Transverse colon (tissue), 4 donors: ENCODE data around the gene GABRR2. TPM values are rescaled to one million over a fixed set of nuclear protein-coding genes. Genes with fewer than 3 reads are reported as not detected.

Experiments
- DNase-seq: peaks from one replicate; pipeline ENCODE4 v3.0.0-alpha.2; 2019
- H3K27ac ChIP-seq, 4 donors: fragments of 200-600 bp; sonication (generic); 2 replicates each; pipeline ENCODE4 v1.5.1; 2016 to 2018; ENCODE audit warnings: inconsistent platforms in 4 of 4
- H3K27me3 ChIP-seq: fragments of 200-600 bp; sonication (generic); 2 replicates; pipeline ENCODE4 v1.5.1; 2017; ENCODE audit warnings: inconsistent platforms
- H3K36me3 ChIP-seq, 4 donors: fragments of 200-600 bp; sonication (generic); 2 replicates each; pipeline ENCODE4 v1.5.1; 2017 to 2019; ENCODE audit warnings: inconsistent platforms in 4 of 4
- H3K4me1 ChIP-seq, 4 donors: fragments of 200-600 bp; sonication (generic); 2 replicates each; pipeline ENCODE4 v1.5.1; 2017 to 2020; ENCODE audit warnings: inconsistent platforms in 4 of 4
- H3K4me3 ChIP-seq, 4 donors: fragments of 200-600 bp; sonication (generic); 1 replicate in 1 of 4; 2 replicates in 3 of 4; pipeline versions ENCODE4 v1.5.1 to v1.6.1; 2017 to 2019; ENCODE audit warnings: inconsistent platforms in 4 of 4
- H3K9me3 ChIP-seq, 2 donors: fragments of 200-600 bp; sonication (generic); 2 replicates each; pipeline ENCODE4 v1.5.1; 2017 to 2019; ENCODE audit warnings: inconsistent platforms in 2 of 2
- CTCF ChIP-seq, 5 experiments: fragments of 200-600 bp in 3 of 5; fragments of 450-650 bp in 2 of 5; sonication (generic) in 3 of 5; IDR thresholded peaks; 1 replicate in 2 of 5; 2 replicates in 3 of 5; pipeline ENCODE4 v1.5.1; 2016 to 2017; ENCODE audit warnings: antibody characterized with exemption in 5 of 5, inconsistent platforms in 3 of 5, mild to moderate bottlenecking in 2 of 5, moderate library complexity in 1 of 5
- EP300 ChIP-seq: sonication (generic); formaldehyde crosslinking; IDR thresholded peaks from one replicate; pipeline ENCODE4 v1.6.1; 2017; ENCODE audit warnings: antibody characterized with exemption, low read depth
- POLR2A ChIP-seq: fragments of 450-650 bp; IDR thresholded peaks from one replicate; pipeline ENCODE4 v1.6.1; 2016; ENCODE audit warnings: antibody characterized with exemption, mild to moderate bottlenecking, moderate library complexity
- POLR2AphosphoS5 ChIP-seq, 3 donors: sonication (generic); formaldehyde crosslinking; IDR thresholded peaks; one replicate each; pipeline ENCODE4 v1.6.1; 2016; ENCODE audit warnings: antibody characterized with exemption in 3 of 3
- WGBS, 2 donors: methylation state at CpG; one replicate each; pipeline ENCODE4 v1.1.5; 2018; ENCODE audit warnings: low coverage in 1 of 2; 5-methylcytosine and 5-hydroxymethylcytosine counted together
- in situ Hi-C, 4 donors: fragments of 200-750 bp; cut with MboI; loops; one replicate each; pipeline versions ENCODE4 v1.15.0 to v1.15.1; 2017; ENCODE audit warnings: low sequenced_read_pairs in 3 of 4, low pct_ligation_motif_present in 1 of 4, low pct_unique_long_range_greater_than_20kb in 1 of 4
- intact Hi-C: fragments of 100-400 bp; cut with DNase I; formaldehyde crosslinking; loops from one replicate; pipeline ENCODE4 v1.15.1; 2023; ENCODE audit warnings: low total_unique reads
- total RNA-seq, 4 donors: library from RNA; depleted of rRNA; stranded (reverse); fragments of >200 nt; gene quantifications; one replicate each; pipeline ENCODE4 v1.1.0, GENCODE V29; 2016

The GABRR2 gene
- total RNA-seq, 4 donors from 2014 or later, result 1.1 to 4.3 (median 1.2) TPM; not detected in 1

- no peaks in the 10 kb centered on the region for H3K27me3 ChIP-seq
- in situ Hi-C loops (loop anchor here in 3 of 4 donors (10.0 to 25.0 kb wide), 3 partner anchors 239 to 364 kb away; partner anchors contain the start of genes PNRC1 (in 1 of the 3) and SRSF12 (in 1 of the 3)), intact Hi-C loops (no loop called here)
- no peaks in the 10 kb centered on the region for H3K9me3 ChIP-seq
- no peaks in the 10 kb centered on the region for H3K36me3 ChIP-seq
- H3K4me1 ChIP-seq, result peaks cover 4 to 57% (median 29%) of the 10 kb centered on the region in 4 donors
- TF ChIP-seq CTCF (IDR thresholded peaks at IDR 0.05), result no peak
- TF ChIP-seq POLR2A, result no peak
- no peak for TF ChIP-seq POLR2AphosphoS5 (IDR thresholded peaks at IDR 0.05)
- no peak for TF ChIP-seq EP300
- H3K4me3 ChIP-seq, result peak overlapping the region; percentile 68 to 88 (median 86)
- peak overlapping the region; percentile 96 to 99 (median 99) for H3K27ac ChIP-seq
- 0% methylated on average over 12 of the region's 12 CpGs for WGBS, 2 donors
- DNase-seq, result no peak
Measured at GRCh38 chr6:89351671-89352277, 36.7 kb upstream of the GABRR2 start.

- TF ChIP-seq CTCF (IDR thresholded peaks at IDR 0.05), result no peak
- peak in 1 of 3 donors; percentile 7 for TF ChIP-seq POLR2AphosphoS5 (IDR thresholded peaks at IDR 0.05)
- TF ChIP-seq EP300, result no peak
- no peak for TF ChIP-seq POLR2A
- H3K36me3 ChIP-seq, result no peaks in the 10 kb centered on the region
- WGBS, 2 donors, result 23 to 40% methylated on average over 4 of the region's 4 CpGs
- peak overlapping the region in 1 of 4 donors; percentile 84 for H3K4me3 ChIP-seq
- in situ Hi-C loops (loop anchor here in 3 of 4 donors (10.0 to 25.0 kb wide), 3 partner anchors 238 to 363 kb away; partner anchors contain the start of genes PNRC1 (in 1 of the 3) and SRSF12 (in 1 of the 3)), intact Hi-C loops (no loop called here)
- H3K27me3 ChIP-seq, result no peaks in the 10 kb centered on the region
- peaks cover 4 to 66% (median 29%) of the 10 kb centered on the region in 4 donors for H3K4me1 ChIP-seq
- peak overlapping the region; percentile 96 to 99 (median 99) for H3K27ac ChIP-seq
- no peaks in the 10 kb centered on the region for H3K9me3 ChIP-seq
- DNase-seq, result no peak
Measured at GRCh38 chr6:89350281-89350966, 35.3 kb upstream of the GABRR2 start.

DNA sequence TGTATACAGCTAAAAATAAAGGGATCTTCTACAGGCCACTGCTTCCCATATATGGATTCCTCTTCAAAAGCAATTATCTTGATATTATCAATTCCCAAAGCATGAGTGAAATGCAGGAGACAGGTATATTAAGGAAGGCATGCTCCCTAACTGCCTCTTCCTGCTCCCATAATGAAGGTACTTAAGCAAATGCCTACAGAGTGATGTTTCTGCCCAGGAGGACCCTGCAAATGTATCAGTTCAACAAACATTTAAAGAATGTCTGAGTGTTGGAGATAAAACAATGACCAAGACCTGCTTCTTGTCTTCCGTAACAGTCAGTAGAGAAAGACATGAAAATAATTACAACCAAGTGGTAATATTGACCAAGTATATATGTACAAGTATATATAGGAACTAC, 33.3 kb upstream of the GABRR2 start:
- Histone ChIP-seq H3K4me3 (no peak overlapping the region), H3K36me3 (no peaks in the 10 kb centered on the region), H3K27ac (peak overlapping the region in 1 of 4 donors; percentile 17), H3K4me1 (peaks cover 4 to 71% (median 34%) of the 10 kb centered on the region in 4 donors), H3K27me3 (no peaks in the 10 kb centered on the region), H3K9me3 (no peaks in the 10 kb centered on the region)
- in situ Hi-C loops, result no loop called here
- intact Hi-C loops, result loop anchor here (10.0 kb wide), 1 partner anchor 384 kb away; the partner anchor contains the start of gene RNGTT
- DNase-seq, result no peak
- TF ChIP-seq CTCF (IDR thresholded peaks at IDR 0.05), result no peak
- TF ChIP-seq EP300, result no peak
- no peak for TF ChIP-seq POLR2A
- TF ChIP-seq POLR2AphosphoS5 (IDR thresholded peaks at IDR 0.05), result no peak
- 60 to 93% methylated on average over 1 of the region's 1 CpG for WGBS, 2 donors

- H3K4me3 ChIP-seq, result no peak overlapping the region
- H3K27me3 ChIP-seq, result no peaks in the 10 kb centered on the region
- no peaks in the 10 kb centered on the region for H3K36me3 ChIP-seq
- intact Hi-C loops (loop anchor here (10.0 kb wide), 1 partner anchor 383 kb away; the partner anchor contains the start of gene RNGTT), in situ Hi-C loops (no loop called here)
- DNase-seq, result no peak
- 75% methylated on average over 2 of the region's 2 CpGs for WGBS, 2 donors
- peaks cover 4 to 67% (median 34%) of the 10 kb centered on the region in 4 donors for H3K4me1 ChIP-seq
- no peak overlapping the region for H3K27ac ChIP-seq
- H3K9me3 ChIP-seq, result no peaks in the 10 kb centered on the region
- TF ChIP-seq POLR2AphosphoS5 (IDR thresholded peaks at IDR 0.05) (no peak), EP300 (no peak), CTCF (IDR thresholded peaks at IDR 0.05) (no peak), POLR2A (no peak)
Measured at GRCh38 chr6:89347825-89348224, 32.7 kb upstream of the GABRR2 start.
